DOHH2 (cell line): ENCODE data around the gene FBLN1.

ENCODE experiments used
- CTCF ChIP-seq: fragments of 200-600 bp; sonication (generic); IDR thresholded peaks from one replicate; pipeline ENCODE4 v1.5.1; 2014; ENCODE audit warnings: antibody characterized with exemption, mild to moderate bottlenecking, low read depth, low read length; ENCODE audit not compliant: poor library complexity, severe bottlenecking
- EZH2phosphoT487 ChIP-seq: fragments of 200-600 bp; sonication (generic); IDR thresholded peaks from 2 replicates; pipeline ENCODE4 v1.6.1; 2017; ENCODE audit warnings: borderline replicate concordance, mild to moderate bottlenecking, antibody characterized with exemption, low read length, moderate library complexity, mixed read lengths

- TF ChIP-seq CTCF (no peak), EZH2phosphoT487 (no peak)
Observed at GRCh38 chr22:45578524-45579147, 76.0 kb downstream of the FBLN1 start.
